Neural progenitor cell (in vitro differentiated cells): Measurements from ENCODE around the gene FARS2. TPM values are rescaled to one million over a fixed set of nuclear protein-coding genes. Genes with fewer than 3 reads are reported as not detected.

ENCODE experiments used
- DNase-seq: peaks from one replicate; pipeline ENCODE4 v3.0.0-alpha.2; 2016; ENCODE audit warnings: low spot score
- H2AFZ ChIP-seq: fragments of 200-600 bp; sonication (generic); replicated peaks from 2 replicates; pipeline ENCODE4 v1.6.1; 2016; ENCODE audit warnings: antibody characterized with exemption
- H3F3A ChIP-seq: fragments of 200-600 bp; sonication (generic); 2 replicates; pipeline ENCODE4 v1.6.1; 2016; ENCODE audit warnings: antibody characterized with exemption, low read depth
- H3K27ac ChIP-seq: fragments of 200-600 bp; sonication (generic); 2 replicates; pipeline ENCODE4 v1.5.1; 2016; ENCODE audit warnings: mild to moderate bottlenecking
- H3K27me3 ChIP-seq: fragments of 200-600 bp; sonication (generic); 2 replicates; pipeline ENCODE4 v1.6.1; 2016; ENCODE audit warnings: mild to moderate bottlenecking, moderate library complexity
- H3K36me3 ChIP-seq: fragments of 200-600 bp; sonication (generic); 2 replicates; pipeline ENCODE4 v1.5.1; 2016
- H3K4me1 ChIP-seq: fragments of 200-600 bp; sonication (generic); 2 replicates; pipeline ENCODE4 v1.6.1; 2016; ENCODE audit warnings: mixed run types
- H3K4me2 ChIP-seq: fragments of 200-600 bp; sonication (generic); 2 replicates; pipeline ENCODE4 v1.6.1; 2016
- H3K4me3 ChIP-seq: fragments of 200-600 bp; sonication (generic); 2 replicates; pipeline ENCODE4 v1.5.1; 2016
- H3K79me2 ChIP-seq: fragments of 200-600 bp; sonication (generic); 2 replicates; pipeline ENCODE4 v1.6.1; 2016; ENCODE audit warnings: low read depth
- H3K9ac ChIP-seq: fragments of 200-600 bp; sonication (generic); 2 replicates; pipeline ENCODE4 v1.6.1; 2016
- H3K9me3 ChIP-seq: fragments of 200-600 bp; sonication (generic); 2 replicates; pipeline ENCODE4 v1.5.1; 2016; ENCODE audit warnings: low read depth
- H4K20me1 ChIP-seq: fragments of 200-600 bp; sonication (generic); 2 replicates; pipeline ENCODE4 v1.6.1; 2016; ENCODE audit warnings: low read depth
- H3K27ac Mint-ChIP-seq: 3 replicates; pipeline ENCODE4 v1.8.0; 2021; ENCODE audit warnings: mixed read lengths
- H3K27me3 Mint-ChIP-seq: 2 replicates; pipeline ENCODE4 v1.8.0; 2022; ENCODE audit warnings: low read depth, mild to moderate bottlenecking, inconsistent platforms, moderate library complexity, mixed read lengths; ENCODE audit not compliant: insufficient read depth
- H3K36me3 Mint-ChIP-seq: 3 replicates; pipeline ENCODE4 v1.8.0; 2021; ENCODE audit warnings: mixed read lengths
- H3K4me1 Mint-ChIP-seq: 3 replicates; pipeline ENCODE4 v1.8.0; 2021; ENCODE audit warnings: mixed read lengths
- H3K4me3 Mint-ChIP-seq: 3 replicates; pipeline ENCODE4 v1.8.0; 2021; ENCODE audit warnings: mild to moderate bottlenecking, moderate library complexity, mixed read lengths
- H3K9me3 Mint-ChIP-seq: 3 replicates; pipeline ENCODE4 v1.8.0; 2020; ENCODE audit warnings: mixed read lengths
- CTCF ChIP-seq: fragments of 200-600 bp; sonication (generic); IDR thresholded peaks from 2 replicates; pipeline ENCODE4 v1.5.1; 2017; ENCODE audit warnings: antibody characterized with exemption, mild to moderate bottlenecking
- EZH2 ChIP-seq: fragments of 200-600 bp; sonication (generic); IDR thresholded peaks from 2 replicates; pipeline ENCODE4 v1.6.1; 2017; ENCODE audit warnings: antibody characterized with exemption, mild to moderate bottlenecking, moderate library complexity
- EZH2phosphoT487 ChIP-seq: fragments of 200-600 bp; sonication (generic); IDR thresholded peaks from 2 replicates; pipeline ENCODE4 v1.6.1; 2017; ENCODE audit warnings: antibody characterized with exemption
- total RNA-seq: library from RNA; depleted of rRNA; stranded (reverse); fragments of >200 nt; gene quantifications from 2 replicates; pipeline ENCODE4 v1.2.3, GENCODE V29; 2015; ENCODE audit warnings: low replicate concordance

FARS2 gene
- total RNA-seq, 1 donor from 2014 or later, result 10.8 TPM

DNA sequence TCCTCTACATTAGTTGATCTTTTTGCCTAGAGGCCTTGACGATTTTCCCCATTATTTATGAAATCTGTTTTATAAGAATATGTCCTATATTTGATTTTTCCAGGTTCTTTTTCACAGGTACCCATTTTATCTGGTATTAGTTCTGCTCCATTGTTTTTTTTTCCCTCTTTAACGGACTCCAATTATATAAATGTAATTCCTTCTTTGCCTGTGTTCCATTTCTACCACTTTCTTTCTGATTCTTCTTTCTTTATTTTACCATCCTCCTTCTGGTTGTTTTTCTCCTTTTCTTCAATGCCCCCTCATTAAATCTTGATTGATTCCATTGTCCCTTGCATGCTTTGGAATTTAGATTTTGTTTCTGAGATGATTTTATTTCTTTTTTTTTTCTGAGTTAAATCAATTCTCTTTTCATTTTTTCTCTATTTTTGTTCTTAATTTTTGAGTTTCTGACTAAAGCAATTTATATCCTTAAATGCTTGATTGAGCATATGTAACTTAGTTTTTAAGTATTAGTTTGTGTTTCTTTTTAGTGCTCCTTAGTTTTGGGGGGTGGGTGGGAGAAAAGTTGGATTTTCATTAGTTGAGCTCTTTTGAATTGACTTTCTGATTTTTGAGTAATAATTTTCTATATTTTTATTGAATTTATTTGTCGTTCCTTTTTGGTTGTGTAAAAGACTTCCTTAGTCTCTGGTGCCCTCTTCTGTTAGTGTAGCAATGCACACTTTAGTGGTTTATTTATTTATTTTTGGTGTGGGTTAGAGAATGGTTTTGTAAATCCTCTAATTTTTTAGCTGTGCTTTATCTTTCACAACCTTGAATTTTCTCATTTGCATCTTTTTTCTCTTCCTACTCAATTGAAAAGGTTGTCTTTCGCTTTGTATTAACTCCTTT is 140.8 kb downstream of the FARS2 start:
- Histone ChIP-seq H3K27ac (no peak overlapping the region), H2AFZ (no peak overlapping the region), H3K79me2 (no peaks in the 10 kb centered on the region), H4K20me1 (no peaks in the 10 kb centered on the region), H3K36me3 (peaks cover 7% of the 10 kb centered on the region), H3F3A (peaks cover 8% of the 10 kb centered on the region), H3K27me3 (no peaks in the 10 kb centered on the region), H3K4me2 (peak overlapping the region; percentile 12), H3K9ac (no peak overlapping the region), H3K4me3 (no peak overlapping the region), H3K9me3 (peaks cover 6% of the 10 kb centered on the region), H3K4me1 (peaks cover 12% of the 10 kb centered on the region)
- Mint-ChIP-seq H3K4me1 (no peaks in the 10 kb centered on the region), H3K27me3 (no peaks in the 10 kb centered on the region), H3K27ac (no peak overlapping the region), H3K9me3 (peaks cover 5% of the 10 kb centered on the region), H3K36me3 (peaks cover 3% of the 10 kb centered on the region), H3K4me3 (no peak overlapping the region)
- DNase-seq, result peak; percentile 23
- TF ChIP-seq EZH2phosphoT487 (no peak), CTCF (peak; percentile 61)

GRCh38 chr6:5403076-5403475 is 141.8 kb downstream of the FARS2 start:
- H3K36me3 ChIP-seq, result peaks cover 7% of the 10 kb centered on the region
- Mint-ChIP-seq H3K4me1 (no peaks in the 10 kb centered on the region), H3K27ac (no peak overlapping the region), H3K4me3 (no peak overlapping the region), H3K36me3 (peaks cover 3% of the 10 kb centered on the region), H3K27me3 (no peaks in the 10 kb centered on the region), H3K9me3 (peaks cover 5% of the 10 kb centered on the region)
- H3K4me3 ChIP-seq, result no peak overlapping the region
- no peak overlapping the region for H3K4me2 ChIP-seq
- DNase-seq, result no peak
- H2AFZ ChIP-seq, result no peak overlapping the region
- no peaks in the 10 kb centered on the region for H3K27me3 ChIP-seq
- peaks cover 12% of the 10 kb centered on the region for H3K4me1 ChIP-seq
- H3K79me2 ChIP-seq, result no peaks in the 10 kb centered on the region
- TF ChIP-seq EZH2 (no peak), CTCF (no peak), EZH2phosphoT487 (no peak)
- no peak overlapping the region for H3K9ac ChIP-seq
- peaks cover 8% of the 10 kb centered on the region for H3F3A ChIP-seq
- H3K27ac ChIP-seq, result no peak overlapping the region
- peaks cover 6% of the 10 kb centered on the region for H3K9me3 ChIP-seq
- H4K20me1 ChIP-seq, result no peaks in the 10 kb centered on the region

GRCh38 chr6:5403609-5404008 is 142.3 kb downstream of the FARS2 start:
- peaks cover 12% of the 10 kb centered on the region for H3K4me1 ChIP-seq
- peaks cover 7% of the 10 kb centered on the region for H3K36me3 ChIP-seq
- peaks cover 8% of the 10 kb centered on the region for H3F3A ChIP-seq
- no peak overlapping the region for H3K4me2 ChIP-seq
- TF ChIP-seq EZH2, result no peak
- no peak for TF ChIP-seq CTCF
- TF ChIP-seq EZH2phosphoT487, result no peak
- H4K20me1 ChIP-seq, result no peaks in the 10 kb centered on the region
- Mint-ChIP-seq H3K4me1 (no peaks in the 10 kb centered on the region), H3K9me3 (peaks cover 5% of the 10 kb centered on the region), H3K27ac (no peak overlapping the region), H3K4me3 (no peak overlapping the region), H3K36me3 (peaks cover 3% of the 10 kb centered on the region), H3K27me3 (no peaks in the 10 kb centered on the region)
- no peak overlapping the region for H3K4me3 ChIP-seq
- H3K27me3 ChIP-seq, result no peaks in the 10 kb centered on the region
- H3K79me2 ChIP-seq, result no peaks in the 10 kb centered on the region
- H3K9ac ChIP-seq, result no peak overlapping the region
- H3K9me3 ChIP-seq, result peaks cover 6% of the 10 kb centered on the region
- no peak overlapping the region for H3K27ac ChIP-seq
- no peak for DNase-seq
- H2AFZ ChIP-seq, result no peak overlapping the region
